DMS153 treated with DMSO at 0.1 percent for 48 hours (cell line): Measurements from ENCODE around the gene ADIPOR2.

ENCODE experiments used
- DNase-seq: peaks from one replicate; lab custom pipeline; 2025; ENCODE audit not compliant: unreplicated experiment; lab: John Stamatoyannopoulos, UW

Gene ADIPOR2

DNA sequence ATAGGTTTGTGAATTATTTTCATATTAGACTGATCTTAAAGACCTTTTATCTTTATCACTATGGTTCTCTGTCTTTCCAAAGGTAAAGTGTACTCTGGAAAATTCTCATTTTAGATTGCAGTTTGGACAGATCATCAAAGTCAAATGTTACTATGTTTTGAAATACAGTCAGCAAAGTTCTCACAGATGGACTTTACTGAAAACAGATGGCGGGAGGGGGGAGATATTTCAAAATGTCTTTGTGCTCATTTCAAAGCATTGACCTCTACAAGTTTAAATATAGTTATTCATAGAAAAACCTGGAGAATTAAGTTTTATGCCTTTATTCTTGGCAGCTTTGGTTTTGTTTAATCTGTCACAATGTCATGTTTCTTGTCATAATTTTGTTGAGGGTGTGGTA, 77.7 kb downstream of the ADIPOR2 start:
- DNase-seq = no peak

DNA sequence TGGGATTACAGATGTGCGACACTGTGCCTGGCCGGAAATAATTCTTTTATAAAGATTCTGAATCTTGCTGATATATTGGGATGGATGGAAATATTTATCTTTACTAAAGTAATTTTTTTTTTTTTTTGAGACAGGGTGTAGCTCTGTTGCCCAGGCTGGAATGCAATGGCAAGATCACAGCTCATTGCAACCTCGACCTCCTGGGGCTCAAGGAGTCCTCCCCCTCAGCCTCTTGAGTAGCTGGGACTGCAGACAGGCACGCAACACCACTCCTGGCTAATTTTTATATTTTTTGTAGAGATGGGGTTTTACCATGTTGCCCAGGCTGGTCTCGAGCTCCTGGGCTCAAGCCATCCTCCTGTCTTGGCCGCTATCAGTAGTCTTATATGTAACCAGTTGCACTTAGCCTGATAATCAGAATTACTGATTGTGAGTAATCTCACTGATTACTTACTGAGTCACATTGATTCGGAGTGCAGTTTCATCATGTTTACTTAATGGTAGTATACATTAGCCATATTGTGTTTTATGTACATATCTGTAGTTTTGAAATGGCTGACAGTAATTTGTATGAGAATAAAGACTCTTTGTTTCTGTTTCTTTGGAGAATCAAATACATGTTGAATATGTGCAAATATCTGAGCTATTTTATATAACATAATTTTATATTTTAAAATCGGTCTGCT, 79.1 kb downstream of the ADIPOR2 start:
- DNase-seq = no peak

DNA sequence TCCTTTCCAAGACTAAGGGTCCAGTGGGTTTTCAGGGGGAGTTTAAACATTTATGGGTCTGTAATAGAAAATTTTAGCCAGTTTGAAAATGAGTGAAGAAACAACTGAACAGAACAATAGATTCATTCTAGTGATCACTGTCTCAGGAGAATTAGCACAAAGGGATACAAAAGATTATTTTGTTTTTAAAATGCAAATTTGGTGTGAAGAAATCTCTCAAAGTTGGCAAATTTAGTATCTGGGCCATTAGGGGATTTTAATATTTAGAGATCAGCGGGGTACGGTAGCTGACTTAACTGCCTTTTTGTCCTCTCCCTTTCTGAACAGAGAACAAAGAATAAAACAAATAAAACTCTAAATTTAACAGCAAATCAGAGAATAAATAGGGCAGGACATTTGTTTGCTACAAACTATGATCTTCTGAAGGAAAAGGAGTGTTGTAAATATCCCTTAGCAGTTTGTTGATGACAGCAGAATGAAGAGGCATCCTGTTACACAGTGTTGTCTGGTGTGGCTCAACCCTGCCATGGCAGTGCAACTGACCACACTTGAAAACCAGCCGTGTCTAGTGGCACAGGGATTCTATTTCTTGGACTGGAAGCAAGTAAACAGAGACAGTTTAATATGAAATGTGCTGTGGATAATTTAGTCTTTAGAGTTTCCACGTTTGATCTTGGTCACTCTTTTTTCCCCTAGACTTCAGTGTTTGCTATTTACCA, 83.2 kb downstream of the ADIPOR2 start:
- DNase-seq = no peak

DNA sequence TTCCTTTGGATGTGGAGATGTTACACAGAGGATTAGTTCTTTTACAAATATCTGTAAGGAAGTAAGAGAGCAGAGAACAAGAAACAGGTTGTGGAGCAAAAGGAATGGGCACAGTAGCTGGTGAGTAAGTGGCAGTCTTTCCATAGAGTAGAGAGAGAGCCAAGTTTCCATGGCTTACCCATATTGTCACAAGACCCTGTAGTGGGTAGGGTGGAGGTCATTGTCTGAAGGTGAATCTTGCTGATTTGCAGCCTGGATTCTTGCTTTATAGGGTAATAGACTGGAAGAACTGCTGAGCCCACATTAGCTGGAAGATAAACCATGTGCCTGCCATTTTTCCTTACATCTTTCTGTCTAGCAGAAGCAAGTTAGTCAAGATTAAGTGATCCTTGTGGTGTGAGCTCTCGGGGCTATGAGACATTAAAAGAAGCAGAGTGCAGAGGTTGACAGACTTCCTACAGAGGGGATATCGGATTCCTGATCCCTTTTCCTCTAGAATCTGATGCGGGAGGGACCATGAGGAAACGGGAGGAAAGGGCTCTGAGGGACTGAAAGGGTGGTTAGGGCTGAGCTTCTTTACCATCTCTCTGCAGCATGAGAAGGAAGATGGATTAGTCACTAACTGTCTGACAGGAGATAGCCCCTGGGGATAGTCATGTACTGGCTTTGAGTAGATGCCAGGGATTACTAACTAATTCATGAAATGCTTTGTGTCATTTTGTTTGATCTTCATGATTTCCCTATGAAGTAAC, 85.5 kb downstream of the ADIPOR2 start:
- no peak for DNase-seq

DNA sequence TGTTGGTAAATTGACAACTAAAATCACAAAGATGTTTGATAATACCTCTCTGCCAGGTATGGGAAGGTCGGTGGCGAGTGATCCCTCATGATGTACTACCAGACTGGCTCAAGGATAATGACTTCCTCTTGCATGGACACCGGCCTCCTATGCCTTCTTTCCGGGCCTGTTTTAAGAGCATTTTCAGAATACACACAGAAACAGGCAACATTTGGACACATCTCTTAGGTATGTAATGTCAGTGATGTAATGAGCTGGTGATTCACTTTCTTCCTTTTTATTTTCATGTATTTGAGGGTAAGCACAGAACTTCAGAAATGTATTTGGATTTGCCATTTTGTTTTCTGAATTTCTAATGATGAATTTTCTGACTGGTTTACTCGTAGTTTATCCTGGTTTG, 86.9 kb downstream of the ADIPOR2 start:
- DNase-seq = no peak

DNA sequence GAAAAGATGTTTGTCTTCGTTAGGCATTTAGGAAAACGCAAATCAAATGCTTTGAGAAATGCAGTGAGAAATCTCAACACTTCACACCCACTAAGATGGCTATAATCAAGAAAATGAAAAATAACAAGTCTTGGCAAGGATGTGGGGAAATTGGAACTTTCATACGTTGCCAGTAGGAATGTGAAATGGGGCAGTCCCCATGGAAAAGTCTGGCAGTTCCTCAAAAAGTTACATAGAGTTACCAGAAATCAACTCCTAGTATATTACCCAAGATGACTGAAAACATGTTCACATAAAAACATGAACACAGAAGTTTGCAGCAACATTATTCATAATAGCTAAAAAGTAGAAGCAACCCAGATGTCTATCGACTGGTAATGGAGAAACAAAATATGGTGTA, 88.0 kb downstream of the ADIPOR2 start:
- DNase-seq = no peak

DNA sequence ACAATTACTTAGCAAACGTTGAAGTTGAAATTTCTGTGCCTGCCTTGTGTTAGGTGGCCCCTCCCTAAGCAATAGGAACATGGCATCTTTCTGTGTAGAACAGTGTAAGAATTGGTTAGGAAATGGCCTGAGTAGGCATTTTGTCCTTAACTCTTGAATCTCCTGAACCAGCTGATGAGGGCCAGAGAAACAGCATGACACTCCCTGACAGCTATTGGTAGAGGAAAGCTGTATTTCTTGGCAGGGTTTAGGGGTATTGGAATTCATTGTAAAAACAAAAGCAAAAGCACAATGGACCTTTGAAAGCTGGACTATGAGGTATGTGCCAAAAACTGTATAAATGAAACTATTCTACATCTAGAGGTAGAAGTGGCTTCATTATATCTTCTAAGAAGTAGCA, 88.9 kb downstream of the ADIPOR2 start:
- no peak for DNase-seq

DNA sequence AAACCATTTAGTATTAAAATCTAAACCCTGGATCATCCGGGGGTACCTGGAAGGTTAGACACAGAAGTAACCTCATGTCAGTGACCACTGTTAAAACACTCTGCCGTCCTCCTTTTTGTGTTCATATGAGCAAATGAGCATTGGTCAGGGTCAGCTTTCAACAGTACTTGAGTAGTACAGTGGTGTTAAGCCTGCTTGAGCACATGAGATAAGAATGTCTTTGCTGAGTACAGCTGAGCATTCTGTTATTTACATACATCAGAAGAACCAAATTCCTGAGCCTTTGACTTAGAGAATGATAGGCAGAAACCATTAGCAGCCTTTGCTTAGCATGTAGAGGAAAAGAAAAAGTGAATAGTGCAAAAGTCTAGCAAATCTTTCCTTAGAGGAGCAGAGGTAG, 90.9 kb downstream of the ADIPOR2 start:
- DNase-seq = no peak

DNA sequence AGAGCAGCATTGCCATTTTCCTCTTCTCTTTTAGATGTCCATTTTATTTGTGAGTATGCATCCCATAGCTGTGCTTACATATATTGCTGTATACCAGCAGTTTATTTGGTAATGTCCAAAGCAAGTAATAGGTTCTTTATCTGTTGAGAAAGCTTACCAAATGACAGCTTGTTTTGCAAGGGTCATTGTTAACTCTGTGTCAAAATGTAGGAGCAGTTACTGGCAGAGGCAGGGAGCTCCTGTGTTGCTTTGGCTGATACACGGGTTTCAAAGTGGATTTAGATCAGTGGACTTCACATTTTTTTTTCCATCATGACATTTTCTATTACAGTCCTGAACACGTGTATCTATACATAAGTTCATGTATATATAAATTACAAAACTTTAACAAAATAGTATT, 91.3 kb downstream of the ADIPOR2 start:
- no peak for DNase-seq

DNA sequence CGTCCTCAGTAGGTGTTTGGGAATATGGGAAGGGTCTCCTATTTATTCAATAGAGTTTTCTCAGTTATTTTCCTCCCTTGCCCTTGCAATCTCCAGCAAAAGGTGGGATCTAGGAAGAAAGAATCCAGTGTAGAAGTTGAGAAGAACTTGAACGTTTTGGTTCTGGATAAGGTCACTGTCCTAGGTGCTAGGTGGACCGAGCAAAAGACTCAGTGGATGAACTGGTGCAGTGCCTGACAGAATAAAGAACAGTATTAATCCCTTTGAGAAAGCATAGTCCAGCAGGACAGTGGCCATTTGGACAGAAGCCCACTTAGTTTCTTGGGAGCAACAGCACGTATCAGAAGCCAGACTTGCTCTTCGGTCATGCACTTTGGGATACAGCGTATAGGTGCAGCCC, 96.8 kb downstream of the ADIPOR2 start:
- no peak for DNase-seq

DNA sequence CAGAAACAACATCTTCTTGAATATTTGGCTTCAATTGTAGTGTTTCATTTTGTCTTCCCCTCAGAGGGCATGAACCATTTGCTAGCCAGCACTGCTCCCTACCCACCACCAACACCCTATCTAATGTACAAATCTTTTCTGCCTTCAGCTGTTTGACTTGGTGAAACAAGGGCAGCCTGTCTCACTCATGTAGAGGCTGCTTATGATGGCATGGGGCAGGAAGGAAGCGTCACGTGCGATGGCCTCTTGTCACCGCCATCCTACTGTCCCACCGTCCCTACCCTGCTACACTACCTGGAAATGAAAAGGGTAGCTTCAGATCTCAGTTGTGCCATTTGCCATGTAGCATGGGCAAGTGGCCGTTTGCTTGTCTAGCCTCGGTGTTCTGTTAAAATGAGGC, 99.6 kb downstream of the ADIPOR2 start:
- no peak for DNase-seq

DNA sequence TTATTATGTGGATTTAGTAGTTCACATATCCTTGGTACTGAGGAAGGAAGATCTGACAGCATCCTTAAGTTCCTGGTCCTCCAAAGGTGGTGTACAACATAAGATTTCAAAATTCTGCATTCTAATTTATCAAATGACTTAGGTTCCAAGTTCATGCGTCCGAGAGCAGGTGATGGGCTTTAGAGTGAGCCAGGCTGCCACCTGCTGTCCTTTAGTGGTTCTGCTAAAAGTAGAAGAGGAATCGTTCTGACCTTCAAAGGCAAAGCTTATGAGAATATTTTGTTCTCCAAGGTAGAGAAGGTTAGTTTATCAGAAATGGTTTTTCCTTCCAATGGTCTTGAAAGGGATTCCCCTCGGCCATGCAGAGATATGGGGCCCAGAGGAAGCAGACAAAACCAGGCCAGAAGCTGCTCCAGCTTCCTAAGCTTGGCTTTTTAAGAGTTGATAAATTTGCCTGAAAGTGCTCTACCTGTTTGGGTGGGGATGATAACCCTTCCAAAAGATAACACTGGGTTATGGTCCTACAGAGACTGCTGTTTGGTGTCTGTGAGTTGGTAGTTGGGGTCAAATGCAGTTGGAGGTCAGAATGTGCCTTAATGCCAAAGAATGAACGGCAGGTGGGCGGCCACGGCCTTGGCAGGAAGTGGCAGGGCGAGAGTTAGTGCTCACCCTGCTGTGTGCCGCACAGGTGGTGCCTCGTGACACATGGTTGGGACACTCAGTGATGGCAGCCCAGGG, 100.4 kb downstream of the ADIPOR2 start:
- DNase-seq = peak; percentile 40

DNA sequence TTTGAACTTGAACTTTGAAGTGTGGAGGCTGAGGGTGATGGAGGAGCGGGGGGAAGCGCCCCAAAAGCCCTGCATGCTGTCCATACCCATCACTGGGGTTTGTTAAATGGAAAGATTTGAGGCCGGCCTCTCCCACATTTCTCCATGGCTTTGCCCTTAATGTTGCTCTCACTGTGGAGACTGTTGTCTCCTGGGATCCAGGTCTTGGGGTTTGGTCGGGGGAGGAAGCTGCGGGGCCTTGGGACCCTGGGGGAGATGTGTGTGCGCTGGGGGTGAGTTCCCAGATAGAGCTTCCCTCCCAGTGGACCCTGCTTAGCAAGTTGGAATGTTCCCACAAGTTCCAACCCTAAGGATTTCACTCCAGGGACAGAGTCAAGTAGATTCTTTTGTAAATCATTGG, 101.5 kb downstream of the ADIPOR2 start:
- DNase-seq = no peak

DNA sequence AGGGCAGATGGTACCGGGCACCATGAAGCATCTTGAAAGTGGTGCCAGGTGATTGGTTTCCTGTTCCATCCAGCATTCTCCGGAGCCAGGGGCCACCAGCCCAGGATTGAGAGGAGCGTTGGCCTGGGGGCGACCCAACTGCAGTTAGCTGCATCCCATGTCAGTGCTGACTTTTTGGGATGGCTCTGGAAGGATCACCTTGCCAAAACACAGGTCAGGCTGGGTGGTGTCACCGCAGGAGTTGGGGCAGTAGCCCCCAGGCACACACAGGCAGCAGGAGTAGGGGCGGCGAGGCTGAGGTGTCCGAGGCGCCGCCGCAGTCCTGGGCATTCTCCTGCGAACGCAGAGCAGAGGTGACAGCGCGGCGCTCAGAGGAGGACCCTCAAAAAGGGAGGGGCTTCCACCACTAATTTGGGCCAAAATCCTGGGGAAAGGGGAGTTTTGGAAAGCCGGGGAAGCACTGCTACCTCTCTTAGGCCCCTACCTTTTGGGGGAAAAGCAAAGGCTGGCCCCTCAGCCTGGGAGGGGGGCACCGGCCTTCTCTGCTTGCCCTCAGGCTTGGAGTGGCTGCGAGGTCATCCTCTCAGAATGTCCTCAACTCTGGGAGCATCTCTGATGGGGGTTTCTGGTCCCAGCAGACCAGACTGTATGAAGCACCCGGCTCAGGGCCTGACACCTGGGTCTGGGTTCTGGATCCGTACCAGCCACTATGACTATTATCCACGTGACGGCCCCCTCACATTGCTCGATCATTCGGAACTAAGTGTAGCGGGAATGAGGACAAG, 102.7 kb downstream of the ADIPOR2 start:
- DNase-seq = no peak

DNA sequence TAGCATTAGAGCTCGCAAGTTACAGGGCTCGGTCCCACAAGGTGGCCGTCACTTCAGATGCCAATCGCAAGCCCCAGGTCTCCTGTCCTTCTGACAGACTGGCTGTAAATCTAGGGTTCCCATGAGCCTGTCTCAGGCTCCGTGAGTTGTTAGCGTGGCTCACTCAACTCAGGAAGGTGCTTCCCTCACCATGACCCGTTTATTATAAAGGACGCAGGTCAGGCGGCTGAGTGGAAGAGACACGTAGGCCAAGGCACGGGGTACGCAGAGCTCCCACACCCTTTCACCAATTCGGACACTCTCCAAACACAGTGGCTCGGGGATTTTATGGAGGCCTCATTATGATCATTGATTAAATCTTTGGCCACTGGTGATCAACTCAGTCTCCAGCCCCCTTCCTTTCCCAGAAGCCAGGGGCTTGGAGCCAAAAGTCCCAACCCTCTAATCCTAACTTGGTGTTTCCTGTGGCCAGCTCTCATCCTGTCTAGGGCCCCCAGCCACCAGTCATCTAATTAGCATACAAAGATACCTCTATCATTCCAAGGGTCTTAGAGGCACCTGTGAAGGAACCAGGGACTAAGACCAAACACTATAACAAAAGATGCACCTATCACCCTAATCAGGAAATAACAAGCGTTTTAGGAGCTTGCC, 103.7 kb downstream of the ADIPOR2 start:
- no peak for DNase-seq

DNA sequence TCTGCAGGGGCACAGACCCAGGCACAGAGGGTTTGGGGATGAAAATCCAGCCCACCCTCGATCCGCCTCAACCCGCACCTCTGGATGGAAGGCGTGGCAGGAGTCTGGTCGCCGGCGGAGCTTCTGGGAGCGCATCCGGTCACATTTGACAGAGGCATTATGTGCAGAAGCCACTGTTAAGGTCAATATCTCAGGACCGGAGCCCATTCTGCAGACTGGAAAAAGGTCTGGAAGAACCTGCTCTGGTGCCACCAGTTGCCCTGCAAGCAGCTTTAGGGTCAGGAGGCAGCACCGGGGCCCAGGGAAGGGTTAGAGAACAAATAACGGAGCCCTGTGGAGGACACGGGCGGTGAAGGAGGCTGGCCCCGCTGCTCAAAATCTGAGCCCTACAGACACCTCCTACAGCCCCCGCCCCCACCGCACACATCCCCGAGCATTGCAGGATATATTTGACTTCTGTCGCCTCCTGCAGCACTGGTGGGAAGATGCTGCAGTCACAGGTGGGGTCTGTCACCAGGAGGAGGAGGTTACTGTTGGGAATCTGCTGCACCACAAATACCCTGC, 104.4 kb downstream of the ADIPOR2 start:
- DNase-seq = no peak

DNA sequence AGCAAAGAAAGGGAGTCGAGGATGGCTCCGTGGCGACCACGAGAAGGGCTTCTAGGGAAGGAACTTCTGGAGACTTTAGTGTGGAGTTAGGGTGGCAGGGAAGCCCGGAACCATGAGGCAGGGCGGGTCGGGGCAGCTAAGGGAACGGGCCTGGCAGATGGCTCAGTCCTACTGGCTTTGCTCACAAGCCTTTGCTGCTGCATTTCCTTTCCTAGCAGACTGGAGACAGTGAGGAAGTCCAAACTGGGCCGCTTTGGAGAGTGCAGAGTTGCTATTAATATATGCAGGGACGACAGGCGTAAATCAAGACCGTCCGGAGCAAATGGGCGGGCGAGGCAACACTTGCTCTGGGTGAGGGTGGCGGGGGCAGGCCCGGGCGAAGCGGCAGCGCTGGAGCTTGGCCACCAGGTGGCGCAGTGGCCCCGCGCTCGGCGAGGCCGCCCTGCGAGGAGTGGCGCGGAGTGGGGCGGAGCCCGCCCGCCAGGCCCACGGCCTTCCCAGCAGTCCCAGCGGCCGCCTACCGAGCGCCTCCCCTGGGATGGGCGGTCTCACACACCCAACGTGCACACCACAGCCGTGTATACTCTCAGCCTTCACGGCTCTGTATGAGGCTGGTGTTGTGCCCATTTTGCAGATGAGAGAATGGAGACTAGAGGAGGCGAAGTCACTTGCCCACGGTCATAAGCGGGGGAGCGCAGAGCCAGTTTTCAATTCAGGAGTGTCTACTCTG, 105.1 kb downstream of the ADIPOR2 start:
- DNase-seq = peak; percentile 80

DNA sequence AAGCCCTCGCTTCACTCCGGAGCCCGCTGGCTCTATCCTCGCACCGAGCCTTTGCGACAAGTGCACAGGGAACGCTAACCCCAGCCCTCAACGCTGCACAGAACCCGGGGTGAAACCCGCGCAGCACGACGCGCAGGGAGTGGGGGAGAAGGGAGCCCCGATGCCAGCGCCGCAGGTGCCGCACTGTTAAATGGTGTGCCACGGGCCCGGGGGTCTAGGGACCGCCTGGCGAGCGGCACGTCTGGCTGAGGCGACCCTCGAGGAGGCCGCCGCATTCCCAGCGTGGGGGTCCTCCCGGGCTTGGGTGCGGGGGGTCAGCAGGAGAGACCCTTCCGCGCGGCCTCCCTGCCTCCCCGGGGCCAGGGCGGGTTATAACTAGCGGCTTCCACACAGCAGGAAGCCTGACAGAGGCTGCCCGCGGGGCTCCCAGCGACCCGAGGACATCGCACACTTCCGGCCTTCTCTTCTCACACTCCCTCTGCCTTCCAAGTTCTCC, 105.7 kb downstream of the ADIPOR2 start:
- DNase-seq = peak; percentile 3
